SK-N-SH (cell line): ENCODE measurements around the gene MYMX.

Experiments
- CTCF ChIP-seq: fragments of 200-600 bp; sonication (generic); IDR thresholded peaks from 2 replicates; pipeline ENCODE4 v1.6.1; 2017; ENCODE audit warnings: antibody characterized with exemption, mild to moderate bottlenecking, moderate library complexity
- ELF1 ChIP-seq: IDR thresholded peaks from 2 replicates; pipeline ENCODE4 v1.4.0; 2012
- EP300 ChIP-seq, 2 experiments: IDR thresholded peaks; 2 replicates each; pipeline versions ENCODE4 v1.4.0 to v1.6.1; 2012; ENCODE audit warnings: borderline replicate concordance in 1 of 2, low read depth in 1 of 2, low read length in 1 of 2
- FOSL2 ChIP-seq: IDR thresholded peaks from 2 replicates; pipeline ENCODE4 v1.4.0; 2012; ENCODE audit warnings: low read depth, mild to moderate bottlenecking, moderate library complexity, borderline replicate concordance
- JUND ChIP-seq: IDR thresholded peaks from 2 replicates; pipeline ENCODE4 v1.4.0; 2012
- MAX ChIP-seq: IDR thresholded peaks from 2 replicates; pipeline ENCODE4 v1.4.0; 2012; ENCODE audit warnings: low read depth
- NRF1 ChIP-seq: IDR thresholded peaks from 2 replicates; pipeline ENCODE4 v1.6.1; 2012; ENCODE audit warnings: low read depth, mild to moderate bottlenecking, low read length
- POLR2AphosphoS5 ChIP-seq: IDR thresholded peaks from 2 replicates; pipeline ENCODE4 v1.6.1; 2012; ENCODE audit warnings: low read depth, low read length
- REST ChIP-seq: IDR thresholded peaks from 2 replicates; pipeline ENCODE4 v1.6.1; 2012; ENCODE audit warnings: mild to moderate bottlenecking, low read depth, low read length, moderate library complexity
- TAF1 ChIP-seq: IDR thresholded peaks from 2 replicates; pipeline ENCODE4 v1.6.1; 2012; ENCODE audit warnings: low read depth, mild to moderate bottlenecking, low read length, moderate library complexity, borderline replicate concordance
- TEAD4 ChIP-seq: IDR thresholded peaks from 2 replicates; pipeline ENCODE4 v1.4.0; 2012; ENCODE audit warnings: mild to moderate bottlenecking, borderline replicate concordance; ENCODE audit not compliant: insufficient read depth
- USF2 ChIP-seq: fragments of 150-350 bp; IDR thresholded peaks from 2 replicates; pipeline ENCODE4 v1.6.1; 2017; ENCODE audit warnings: antibody characterized with exemption, low read length, low read depth, borderline replicate concordance

- TF ChIP-seq USF2 (no peak), CTCF (peak; percentile 90), ELF1 (no peak), EP300 (IDR thresholded peaks at IDR 0.05; ENCODE audit: borderline replicate concordance in 1 of 2, low read depth in 1 of 2, low read length in 1 of 2) (peak in 1 of 2 experiments; percentile 67; a peak in 2 of 4 replicates), POLR2AphosphoS5 (no peak), TAF1 (peak; percentile 5; the same call in 1 of the 2 replicates), NRF1 (no peak), JUND (no peak), REST (no peak), MAX (no peak), TEAD4 (no peak), FOSL2 (no peak)
Measured at GRCh38 chr6:44234101-44235025, 17.6 kb downstream of the MYMX start.
